ENCODE measurements around the gene THAP10. TPM values are rescaled to one million over a fixed set of nuclear protein-coding genes. Genes with fewer than 3 reads are reported as not detected.

THAP10 gene
- polyA plus RNA-seq, 3 donors = 0.12 to 0.30 (median 0.15) TPM

DNA sequence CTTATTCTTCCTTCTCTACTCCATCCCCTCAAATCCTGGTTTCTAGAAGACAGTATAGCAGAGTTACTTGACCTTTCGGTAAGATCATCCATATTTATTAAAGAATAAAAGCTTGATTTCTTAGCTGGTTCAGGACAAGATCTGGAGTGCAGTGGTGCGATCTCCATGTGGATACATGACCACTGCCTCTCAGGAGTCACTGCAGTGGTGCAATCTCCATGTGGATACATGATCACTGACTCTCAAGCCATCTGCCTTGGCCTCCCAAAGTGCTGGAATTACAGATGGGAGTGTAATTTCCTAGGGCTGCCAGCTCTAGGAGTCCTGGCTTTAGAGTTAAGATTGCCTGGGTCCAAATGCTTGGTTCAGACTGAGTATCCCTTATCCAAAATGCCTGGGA lies 54.8 kb downstream of the THAP10 start:
- Mint-ChIP-seq H3K4me1 (no peaks in the 10 kb centered on the region), H3K27me3 (ENCODE audit: low read depth in 3 of 3) (peaks cover 7 to 17% (median 10%) of the 10 kb centered on the region in 3 donors)

DNA sequence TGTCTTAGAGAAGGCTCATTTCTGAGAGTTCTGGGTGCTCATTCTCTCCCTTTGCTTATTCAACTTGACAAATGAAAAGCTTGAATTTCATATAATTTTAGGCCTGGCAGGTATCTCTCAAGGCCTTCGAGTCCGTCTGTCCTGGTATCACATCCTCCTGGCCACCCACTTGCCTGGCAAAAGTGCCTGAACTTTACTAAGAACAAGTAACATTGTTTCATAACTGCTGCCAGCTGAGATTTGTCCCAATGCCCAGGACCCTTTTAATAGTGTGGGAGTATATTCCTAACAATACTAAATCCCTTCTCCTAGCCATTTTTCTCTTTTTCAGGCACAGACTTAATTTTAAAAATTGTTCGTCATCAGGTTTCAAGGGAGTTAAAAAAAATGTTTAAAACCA lies 56.4 kb downstream of the THAP10 start:
- no peak overlapping the region for H3K4me3 Mint-ChIP-seq
- no peaks in the 10 kb centered on the region for H3K36me3 Mint-ChIP-seq
- no peak overlapping the region for H3K27ac Mint-ChIP-seq
- Histone ChIP-seq H3K27me3 (ENCODE audit: control insufficient read depth in 2 of 2, insufficient read depth in 2 of 2, low read length in 2 of 2) (no peaks in the 10 kb centered on the region), H3K27ac (ENCODE audit: low read depth in 1 of 2, low read length in 2 of 2) (no peak overlapping the region), H2AFZ (ENCODE audit: insufficient read depth, low read depth, low read length, poor library complexity, severe bottlenecking) (no peak overlapping the region), H4K20me1 (ENCODE audit: insufficient read depth, low read length) (no peaks in the 10 kb centered on the region), H3K4me2 (replicated peaks; ENCODE audit: extremely low read depth, low read length, poor library complexity, severe bottlenecking) (no peak overlapping the region), H3K4me1 (ENCODE audit: control insufficient read depth in 1 of 2, insufficient read depth in 2 of 2, low read length in 2 of 2) (no peaks in the 10 kb centered on the region), H3K79me2 (ENCODE audit: insufficient read depth, low read length) (no peaks in the 10 kb centered on the region), H3K36me3 (replicated peaks in 1 of 2; ENCODE audit: control insufficient read depth in 1 of 2, insufficient read depth in 2 of 2, low read length in 2 of 2) (no peaks in the 10 kb centered on the region), H3K9me3 (replicated peaks in 1 of 2; ENCODE audit: control insufficient read depth in 1 of 2, insufficient read depth in 1 of 2, low read length in 2 of 2) (no peaks in the 10 kb centered on the region), H3K4me3 (replicated peaks in 1 of 3; ENCODE audit: low read depth in 2 of 3, low read length in 3 of 3) (no peak overlapping the region), H3K9ac (ENCODE audit: insufficient read depth, low read length, poor library complexity, severe bottlenecking) (no peak overlapping the region)
- intact Hi-C loops (cut with micrococcal nuclease) = no loop called here
- no CpG with 5 or more reads among the region's 3 CpGs for WGBS (ENCODE audit: insufficient coverage)
- peaks cover 2 to 7% (median 4%) of the 10 kb centered on the region in 3 donors for H3K27me3 Mint-ChIP-seq (ENCODE audit: low read depth in 3 of 3)
- H3K4me1 Mint-ChIP-seq = no peaks in the 10 kb centered on the region
- H3K9me3 Mint-ChIP-seq = peaks cover 0 to 3% (median 0%) of the 10 kb centered on the region in 7 donors
- DNase-seq = no peak
- TF ChIP-seq, protein P1, sequence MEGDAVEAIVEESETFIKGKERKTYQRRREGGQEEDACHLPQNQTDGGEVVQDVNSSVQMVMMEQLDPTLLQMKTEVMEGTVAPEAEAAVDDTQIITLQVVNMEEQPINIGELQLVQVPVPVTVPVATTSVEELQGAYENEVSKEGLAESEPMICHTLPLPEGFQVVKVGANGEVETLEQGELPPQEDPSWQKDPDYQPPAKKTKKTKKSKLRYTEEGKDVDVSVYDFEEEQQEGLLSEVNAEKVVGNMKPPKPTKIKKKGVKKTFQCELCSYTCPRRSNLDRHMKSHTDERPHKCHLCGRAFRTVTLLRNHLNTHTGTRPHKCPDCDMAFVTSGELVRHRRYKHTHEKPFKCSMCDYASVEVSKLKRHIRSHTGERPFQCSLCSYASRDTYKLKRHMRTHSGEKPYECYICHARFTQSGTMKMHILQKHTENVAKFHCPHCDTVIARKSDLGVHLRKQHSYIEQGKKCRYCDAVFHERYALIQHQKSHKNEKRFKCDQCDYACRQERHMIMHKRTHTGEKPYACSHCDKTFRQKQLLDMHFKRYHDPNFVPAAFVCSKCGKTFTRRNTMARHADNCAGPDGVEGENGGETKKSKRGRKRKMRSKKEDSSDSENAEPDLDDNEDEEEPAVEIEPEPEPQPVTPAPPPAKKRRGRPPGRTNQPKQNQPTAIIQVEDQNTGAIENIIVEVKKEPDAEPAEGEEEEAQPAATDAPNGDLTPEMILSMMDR (IDR thresholded peaks at IDR 0.05) = no peak

More for the DNA sequence above, 54.8 kb downstream of the THAP10 start:
- Histone ChIP-seq H3K4me3 (replicated peaks in 1 of 3; ENCODE audit: low read depth in 2 of 3, low read length in 3 of 3) (no peak overlapping the region), H3K27me3 (ENCODE audit: control insufficient read depth in 2 of 2, insufficient read depth in 2 of 2, low read length in 2 of 2) (peaks cover 0 to 3% of the 10 kb centered on the region in 2 donors), H2AFZ (ENCODE audit: insufficient read depth, low read depth, low read length, poor library complexity, severe bottlenecking) (no peak overlapping the region), H3K4me2 (replicated peaks; ENCODE audit: extremely low read depth, low read length, poor library complexity, severe bottlenecking) (no peak overlapping the region), H3K9ac (ENCODE audit: insufficient read depth, low read length, poor library complexity, severe bottlenecking) (no peak overlapping the region), H3K9me3 (replicated peaks in 1 of 2; ENCODE audit: control insufficient read depth in 1 of 2, insufficient read depth in 1 of 2, low read length in 2 of 2) (no peaks in the 10 kb centered on the region), H3K4me1 (ENCODE audit: control insufficient read depth in 1 of 2, insufficient read depth in 2 of 2, low read length in 2 of 2) (no peaks in the 10 kb centered on the region), H3K36me3 (replicated peaks in 1 of 2; ENCODE audit: control insufficient read depth in 1 of 2, insufficient read depth in 2 of 2, low read length in 2 of 2) (no peaks in the 10 kb centered on the region), H4K20me1 (ENCODE audit: insufficient read depth, low read length) (no peaks in the 10 kb centered on the region), H3K79me2 (ENCODE audit: insufficient read depth, low read length) (no peaks in the 10 kb centered on the region), H3K27ac (ENCODE audit: low read depth in 1 of 2, low read length in 2 of 2) (no peak overlapping the region)
- intact Hi-C loops (cut with micrococcal nuclease) = no loop called here
- 100% methylated on average over 1 of the region's 2 CpGs for WGBS (ENCODE audit: insufficient coverage)
- Mint-ChIP-seq H3K27ac (no peak overlapping the region), H3K9me3 (peaks cover 0 to 3% (median 0%) of the 10 kb centered on the region in 7 donors), H3K36me3 (no peaks in the 10 kb centered on the region), H3K4me3 (no peak overlapping the region)
- TF ChIP-seq, protein P1 (IDR thresholded peaks at IDR 0.05) = no peak
- no peak for DNase-seq
